Neural cell (in vitro differentiated cells): Measurements from ENCODE around the gene BCL2A1. TPM values are rescaled to one million over a fixed set of nuclear protein-coding genes. Genes with fewer than 3 reads are reported as not detected.

Experiments
- H2AFZ ChIP-seq: fragments of 200-600, 300-800 bp; sonication (generic), shearing (Covaris generic); 2 replicates; pipeline ENCODE4 v1.6.0; 2014; ENCODE audit warnings: low read depth, mild to moderate bottlenecking, antibody characterized with exemption, low read length, moderate library complexity
- H3F3A ChIP-seq: fragments of 200-600 bp; shearing (Covaris generic); 2 replicates; pipeline ENCODE4 v1.6.1; 2016; ENCODE audit warnings: mild to moderate bottlenecking, moderate library complexity, mixed read lengths, antibody characterized with exemption, low read length; ENCODE audit not compliant: insufficient read depth, poor library complexity, severe bottlenecking
- H3K27ac ChIP-seq: fragments of 200-600, 300-800 bp; sonication (generic), shearing (Covaris generic); 2 replicates; pipeline ENCODE4 v1.5.1; 2014; ENCODE audit warnings: mild to moderate bottlenecking, low read length, moderate library complexity
- H3K27me3 ChIP-seq: fragments of 300-800, 200-600 bp; sonication (generic), shearing (Covaris generic); 2 replicates; pipeline ENCODE4 v1.6.0; 2014; ENCODE audit warnings: mild to moderate bottlenecking, low read depth, low read length, moderate library complexity; ENCODE audit not compliant: insufficient read depth
- H3K36me3 ChIP-seq: fragments of 300-800, 200-600 bp; sonication (generic), shearing (Covaris generic); 2 replicates; pipeline ENCODE4 v1.5.1; 2014; ENCODE audit warnings: mild to moderate bottlenecking, antibody characterized with exemption, low read length, moderate library complexity; ENCODE audit not compliant: insufficient read depth
- H3K4me2 ChIP-seq: fragments of 300-800, 200-600 bp; sonication (generic), shearing (Covaris generic); 2 replicates; pipeline ENCODE4 v1.6.0; 2014; ENCODE audit warnings: mild to moderate bottlenecking, low read length
- H3K4me3 ChIP-seq: fragments of 300-800, 200-600 bp; sonication (generic), shearing (Covaris generic); 2 replicates; pipeline ENCODE4 v1.5.1; 2014; ENCODE audit warnings: mild to moderate bottlenecking, low read length, moderate library complexity
- H3K79me2 ChIP-seq: fragments of 200-600 bp; shearing (Covaris generic); replicated peaks from 2 replicates; pipeline ENCODE4 v1.6.0; 2014; ENCODE audit warnings: mild to moderate bottlenecking, low read length, moderate library complexity; ENCODE audit not compliant: insufficient read depth
- H3K9ac ChIP-seq: fragments of 300-800, 200-600 bp; sonication (generic), shearing (Covaris generic); 2 replicates; pipeline ENCODE4 v1.6.1; 2016; ENCODE audit warnings: mild to moderate bottlenecking, low read length, mixed read lengths
- H3K9me2 ChIP-seq: fragments of 200-600 bp; shearing (Covaris generic); 2 replicates; pipeline ENCODE4 v1.6.1; 2016; ENCODE audit warnings: mild to moderate bottlenecking, low read length, mixed read lengths; ENCODE audit not compliant: insufficient read depth
- H3K9me3 ChIP-seq: fragments of 200-600, 300-800 bp; sonication (generic), shearing (Covaris generic); 2 replicates; pipeline ENCODE4 v1.6.1; 2016; ENCODE audit warnings: mild to moderate bottlenecking, mixed run types, low read length, moderate library complexity, mixed read lengths
- H4K20me1 ChIP-seq: fragments of 200-600 bp; shearing (Covaris generic); 2 replicates; pipeline ENCODE4 v1.6.1; 2016; ENCODE audit warnings: mild to moderate bottlenecking, mixed run types; ENCODE audit not compliant: insufficient read depth
- CTCF ChIP-seq: fragments of 450-650 bp; IDR thresholded peaks from 2 replicates; pipeline ENCODE4 v1.5.1; 2014; ENCODE audit warnings: antibody characterized with exemption, mild to moderate bottlenecking, moderate library complexity; ENCODE audit not compliant: poor library complexity, severe bottlenecking
- EP300 ChIP-seq: fragments of 450-650 bp; conservative IDR thresholded peaks from 2 replicates; pipeline ENCODE4 v1.6.1; 2014; ENCODE audit warnings: antibody characterized with exemption, mild to moderate bottlenecking, moderate library complexity; ENCODE audit not compliant: poor library complexity, severe bottlenecking
- EZH2 ChIP-seq: fragments of 200-600, 300-800 bp; shearing (Covaris generic), sonication (generic); IDR thresholded peaks from 2 replicates; pipeline ENCODE4 v1.6.1; 2014; ENCODE audit warnings: antibody characterized with exemption, low read length, borderline replicate concordance, mild to moderate bottlenecking; ENCODE audit not compliant: insufficient read depth, poor library complexity, severe bottlenecking
- MXI1 ChIP-seq: fragments of 450-650 bp; conservative IDR thresholded peaks from 2 replicates; pipeline ENCODE4 v1.6.1; 2014; ENCODE audit warnings: antibody characterized with exemption, mild to moderate bottlenecking; ENCODE audit not compliant: poor library complexity, severe bottlenecking
- POLR2AphosphoS5 ChIP-seq: IDR thresholded peaks from 2 replicates; pipeline ENCODE4 v1.6.1; 2012
- RAD21 ChIP-seq: fragments of 450-650 bp; conservative IDR thresholded peaks from 2 replicates; pipeline ENCODE4 v1.6.1; 2014; ENCODE audit warnings: antibody characterized with exemption, mild to moderate bottlenecking, moderate library complexity
- REST ChIP-seq: IDR thresholded peaks from 2 replicates; pipeline ENCODE4 v1.6.1; 2012; ENCODE audit warnings: borderline replicate concordance
- SMC3 ChIP-seq: fragments of 450-650 bp; conservative IDR thresholded peaks from 2 replicates; pipeline ENCODE4 v1.6.1; 2014; ENCODE audit warnings: antibody characterized with exemption, mild to moderate bottlenecking, moderate library complexity; ENCODE audit not compliant: poor library complexity
- TAF1 ChIP-seq: IDR thresholded peaks from 2 replicates; pipeline ENCODE4 v1.6.1; 2012; ENCODE audit warnings: low read depth
- polyA plus RNA-seq: library from polyadenylated mRNA; depleted of rRNA; stranded (reverse); fragments of >200 nt; gene quantifications from 2 replicates; pipeline ENCODE4 v1.2.3, GENCODE V29; 2014

BCL2A1 gene
- polyA plus RNA-seq, 1 donor from 2014 or later = not detected

GRCh38 chr15:79969146-79969545, 1.9 kb downstream of the BCL2A1 start:
- no peak overlapping the region for H3K27ac ChIP-seq
- no peak overlapping the region for H3K4me3 ChIP-seq
- H2AFZ ChIP-seq = no peak overlapping the region
- no peaks in the 10 kb centered on the region for H3K36me3 ChIP-seq
- H4K20me1 ChIP-seq = no peaks in the 10 kb centered on the region
- no peak overlapping the region for H3K9ac ChIP-seq
- H3K9me3 ChIP-seq = no peaks in the 10 kb centered on the region
- H3K4me2 ChIP-seq = no peak overlapping the region
- TF ChIP-seq TAF1 = no peak
- H3F3A ChIP-seq = no peaks in the 10 kb centered on the region
- no peaks in the 10 kb centered on the region for H3K9me2 ChIP-seq
- H3K27me3 ChIP-seq = no peaks in the 10 kb centered on the region
- no peaks in the 10 kb centered on the region for H3K79me2 ChIP-seq

- Histone ChIP-seq H3K9ac (no peak overlapping the region), H3K36me3 (no peaks in the 10 kb centered on the region), H2AFZ (no peak overlapping the region), H3K4me2 (no peak overlapping the region), H3K9me2 (no peaks in the 10 kb centered on the region), H3K4me3 (no peak overlapping the region), H3K79me2 (no peaks in the 10 kb centered on the region), H3K9me3 (no peaks in the 10 kb centered on the region), H3K27me3 (no peaks in the 10 kb centered on the region), H3K27ac (no peak overlapping the region), H4K20me1 (no peaks in the 10 kb centered on the region), H3F3A (no peaks in the 10 kb centered on the region)
- TF ChIP-seq EZH2 (no peak), EP300 (peak; percentile 46)
Observed at GRCh38 chr15:79967298-79968182, 3.5 kb downstream of the BCL2A1 start.

GRCh38 chr15:79966634-79967297, 4.2 kb downstream of the BCL2A1 start:
- no peaks in the 10 kb centered on the region for H3K36me3 ChIP-seq
- H3K9me3 ChIP-seq = no peaks in the 10 kb centered on the region
- H3K4me3 ChIP-seq = no peak overlapping the region
- TF ChIP-seq TAF1 (no peak), MXI1 (no peak), EP300 (no peak), EZH2 (no peak), SMC3 (no peak), POLR2AphosphoS5 (no peak), RAD21 (no peak), CTCF (no peak), REST (no peak)
- H3K9me2 ChIP-seq = no peaks in the 10 kb centered on the region
- H3K4me2 ChIP-seq = no peak overlapping the region
- no peaks in the 10 kb centered on the region for H3K27me3 ChIP-seq
- H3K9ac ChIP-seq = no peak overlapping the region
- H3K27ac ChIP-seq = no peak overlapping the region
- H3K79me2 ChIP-seq = no peaks in the 10 kb centered on the region
- H3F3A ChIP-seq = no peaks in the 10 kb centered on the region
- no peaks in the 10 kb centered on the region for H4K20me1 ChIP-seq
- no peak overlapping the region for H2AFZ ChIP-seq
